Measurements from ENCODE around the gene DESI2.

- no peak for TF ChIP-seq CTCF (IDR thresholded peaks at IDR 0.05)
- no peak for TF ChIP-seq POLR2A (IDR thresholded peaks at IDR 0.05)
- no peak for TF ChIP-seq POLR2AphosphoS5 (IDR thresholded peaks at IDR 0.05)
Measured at GRCh38 chr1:244674446-244674845, 21.5 kb downstream of the DESI2 start.

All from breast epithelium (tissue), 3 donors.